Activated naive CD4-positive, alpha-beta T cell treated with anti-CD3 and anti-CD28 coated beads, Interleukin-2, amount 10 ng/mL, durations not matched to agents 7 days and 5 days (primary cell): ENCODE results near the gene RAB6B.

ENCODE experiments used
- CTCF ChIA-PET: fragments of 350-600 bp; sonication (Branson Sonifier 250); formaldehyde crosslinking; loops from one replicate; lab custom pipeline; 2021; ENCODE audit warnings: antibody characterized with exemption; lab: Charles Lee
- DNase-seq: peaks from one replicate; pipeline ENCODE4 v3.0.0-alpha.2; 2020
- H3K27ac Mint-ChIP-seq: one replicate; pipeline ENCODE4 v1.8.0; 2021; ENCODE audit warnings: mild to moderate bottlenecking, moderate library complexity, mixed read lengths
- H3K27me3 Mint-ChIP-seq: one replicate; pipeline ENCODE4 v1.8.0; 2021; ENCODE audit warnings: mild to moderate bottlenecking, mixed read lengths
- H3K36me3 Mint-ChIP-seq: one replicate; pipeline ENCODE4 v1.8.0; 2021; ENCODE audit warnings: mixed read lengths
- H3K4me1 Mint-ChIP-seq: one replicate; pipeline ENCODE4 v1.8.0; 2021; ENCODE audit warnings: mixed read lengths
- H3K4me3 Mint-ChIP-seq: one replicate; pipeline ENCODE4 v1.8.0; 2021; ENCODE audit warnings: mild to moderate bottlenecking, moderate library complexity, mixed read lengths
- H3K9me3 Mint-ChIP-seq: one replicate; pipeline ENCODE4 v1.8.0; 2021; ENCODE audit warnings: mixed read lengths

The RAB6B gene

GRCh38 chr3:133934996-133935842 is 39.5 kb upstream of the RAB6B start:
- Mint-ChIP-seq H3K9me3 (no peaks in the 10 kb centered on the region), H3K27me3 (peaks cover 28% of the 10 kb centered on the region), H3K4me1 (no peaks in the 10 kb centered on the region), H3K27ac (no peak overlapping the region), H3K36me3 (no peaks in the 10 kb centered on the region), H3K4me3 (no peak overlapping the region)
- CTCF ChIA-PET, result interaction anchor here (0.5 kb wide), 1 partner anchor 13 kb away, joined by 3 read pairs; no protein-coding TSS in a partner anchor
- DNase-seq, result no peak

- no peaks in the 10 kb centered on the region for H3K9me3 Mint-ChIP-seq
- CTCF ChIA-PET, result interaction anchor here (0.5 kb wide), 1 partner anchor 12 kb away, joined by 3 read pairs; no protein-coding TSS in a partner anchor
- DNase-seq, result no peak
- no peaks in the 10 kb centered on the region for H3K4me1 Mint-ChIP-seq
- peaks cover 27% of the 10 kb centered on the region for H3K27me3 Mint-ChIP-seq
- no peak overlapping the region for H3K4me3 Mint-ChIP-seq
- no peaks in the 10 kb centered on the region for H3K36me3 Mint-ChIP-seq
- no peak overlapping the region for H3K27ac Mint-ChIP-seq
These were observed 38.6 kb upstream of the RAB6B start for GRCh38 chr3:133934073-133934970.

GRCh38 chr3:133933097-133934024 is 37.7 kb upstream of the RAB6B start:
- Mint-ChIP-seq H3K4me3 (no peak overlapping the region), H3K27ac (no peak overlapping the region), H3K27me3 (peaks cover 33% of the 10 kb centered on the region), H3K9me3 (no peaks in the 10 kb centered on the region), H3K36me3 (no peaks in the 10 kb centered on the region), H3K4me1 (no peaks in the 10 kb centered on the region)
- CTCF ChIA-PET, result no interaction called here
- DNase-seq, result no peak

- DNase-seq, result no peak
- Mint-ChIP-seq H3K27me3 (peaks cover 41% of the 10 kb centered on the region), H3K4me3 (no peak overlapping the region), H3K36me3 (no peaks in the 10 kb centered on the region), H3K4me1 (peaks cover 6% of the 10 kb centered on the region), H3K27ac (no peak overlapping the region), H3K9me3 (no peaks in the 10 kb centered on the region)
- CTCF ChIA-PET, result interaction anchor here (1.7 to 2.9 kb wide), 2 partner anchors 114 to 280 kb away, joined by 3 to 20 read pairs; no protein-coding TSS in a partner anchor
These were observed 36.3 kb upstream of the RAB6B start for GRCh38 chr3:133932009-133932408.

- peaks cover 6% of the 10 kb centered on the region for H3K4me1 Mint-ChIP-seq
- no peaks in the 10 kb centered on the region for H3K9me3 Mint-ChIP-seq
- H3K4me3 Mint-ChIP-seq, result no peak overlapping the region
- DNase-seq, result no peak
- no peak overlapping the region for H3K27ac Mint-ChIP-seq
- CTCF ChIA-PET, result interaction anchor here (1.3 to 2.9 kb wide), 3 partner anchors 8 to 281 kb away, joined by 3 to 20 read pairs (median 4); no protein-coding TSS in a partner anchor
- peaks cover 50% of the 10 kb centered on the region for H3K27me3 Mint-ChIP-seq
- H3K36me3 Mint-ChIP-seq, result no peaks in the 10 kb centered on the region
These were observed 35.4 kb upstream of the RAB6B start for GRCh38 chr3:133931084-133931483.

GRCh38 chr3:133930341-133930933 is 34.8 kb upstream of the RAB6B start:
- H3K9me3 Mint-ChIP-seq, result no peaks in the 10 kb centered on the region
- no peaks in the 10 kb centered on the region for H3K36me3 Mint-ChIP-seq
- H3K4me3 Mint-ChIP-seq, result no peak overlapping the region
- H3K4me1 Mint-ChIP-seq, result peaks cover 6% of the 10 kb centered on the region
- no peak overlapping the region for H3K27ac Mint-ChIP-seq
- CTCF ChIA-PET, result interaction anchor here (0.7 to 2.9 kb wide), 5 partner anchors 9 to 284 kb away, joined by 3 to 20 read pairs (median 3); no protein-coding TSS in a partner anchor
- peaks cover 54% of the 10 kb centered on the region for H3K27me3 Mint-ChIP-seq
- no peak for DNase-seq

GRCh38 chr3:133928903-133929607 is 33.4 kb upstream of the RAB6B start:
- H3K4me1 Mint-ChIP-seq, result peaks cover 6% of the 10 kb centered on the region
- H3K4me3 Mint-ChIP-seq, result no peak overlapping the region
- no peaks in the 10 kb centered on the region for H3K36me3 Mint-ChIP-seq
- peaks cover 48% of the 10 kb centered on the region for H3K27me3 Mint-ChIP-seq
- CTCF ChIA-PET, result interaction anchor here (0.6 to 2.9 kb wide), 12 partner anchors 16 to 1203 kb away, joined by 3 to 20 read pairs (median 3); no protein-coding TSS in a partner anchor
- DNase-seq, result no peak
- H3K27ac Mint-ChIP-seq, result no peak overlapping the region
- H3K9me3 Mint-ChIP-seq, result no peaks in the 10 kb centered on the region

- CTCF ChIA-PET, result interaction anchor here (0.6 to 1.6 kb wide), 10 partner anchors 16 to 544 kb away, joined by 3 to 5 read pairs (median 3); no protein-coding TSS in a partner anchor
- Mint-ChIP-seq H3K9me3 (no peaks in the 10 kb centered on the region), H3K27me3 (peaks cover 48% of the 10 kb centered on the region), H3K36me3 (no peaks in the 10 kb centered on the region), H3K27ac (no peak overlapping the region), H3K4me3 (no peak overlapping the region), H3K4me1 (peaks cover 6% of the 10 kb centered on the region)
- DNase-seq, result no peak
These were observed 32.6 kb upstream of the RAB6B start for GRCh38 chr3:133928136-133928893.

- H3K27ac Mint-ChIP-seq, result no peak overlapping the region
- H3K27me3 Mint-ChIP-seq, result peaks cover 51% of the 10 kb centered on the region
- H3K36me3 Mint-ChIP-seq, result no peaks in the 10 kb centered on the region
- no peaks in the 10 kb centered on the region for H3K9me3 Mint-ChIP-seq
- peaks cover 6% of the 10 kb centered on the region for H3K4me1 Mint-ChIP-seq
- CTCF ChIA-PET, result interaction anchor here (0.7 to 1.6 kb wide), 8 partner anchors 34 to 545 kb away, joined by 3 to 5 read pairs (median 3); no protein-coding TSS in a partner anchor
- peak overlapping the region; percentile 48 for H3K4me3 Mint-ChIP-seq
- peak; percentile 74 for DNase-seq
These were observed 31.9 kb upstream of the RAB6B start for GRCh38 chr3:133927540-133928066.

GRCh38 chr3:133926736-133927539 is 31.3 kb upstream of the RAB6B start:
- no peak overlapping the region for H3K27ac Mint-ChIP-seq
- CTCF ChIA-PET, result interaction anchor here (1.1 to 1.6 kb wide), 3 partner anchors 110 to 285 kb away, joined by 3 to 5 read pairs (median 3); no protein-coding TSS in a partner anchor
- no peak for DNase-seq
- peak overlapping the region; percentile 48 for H3K4me3 Mint-ChIP-seq
- peaks cover 53% of the 10 kb centered on the region for H3K27me3 Mint-ChIP-seq
- H3K4me1 Mint-ChIP-seq, result peaks cover 6% of the 10 kb centered on the region
- no peaks in the 10 kb centered on the region for H3K36me3 Mint-ChIP-seq
- no peaks in the 10 kb centered on the region for H3K9me3 Mint-ChIP-seq
